ENCODE data around the gene RING1.

RING1 gene

DNA sequence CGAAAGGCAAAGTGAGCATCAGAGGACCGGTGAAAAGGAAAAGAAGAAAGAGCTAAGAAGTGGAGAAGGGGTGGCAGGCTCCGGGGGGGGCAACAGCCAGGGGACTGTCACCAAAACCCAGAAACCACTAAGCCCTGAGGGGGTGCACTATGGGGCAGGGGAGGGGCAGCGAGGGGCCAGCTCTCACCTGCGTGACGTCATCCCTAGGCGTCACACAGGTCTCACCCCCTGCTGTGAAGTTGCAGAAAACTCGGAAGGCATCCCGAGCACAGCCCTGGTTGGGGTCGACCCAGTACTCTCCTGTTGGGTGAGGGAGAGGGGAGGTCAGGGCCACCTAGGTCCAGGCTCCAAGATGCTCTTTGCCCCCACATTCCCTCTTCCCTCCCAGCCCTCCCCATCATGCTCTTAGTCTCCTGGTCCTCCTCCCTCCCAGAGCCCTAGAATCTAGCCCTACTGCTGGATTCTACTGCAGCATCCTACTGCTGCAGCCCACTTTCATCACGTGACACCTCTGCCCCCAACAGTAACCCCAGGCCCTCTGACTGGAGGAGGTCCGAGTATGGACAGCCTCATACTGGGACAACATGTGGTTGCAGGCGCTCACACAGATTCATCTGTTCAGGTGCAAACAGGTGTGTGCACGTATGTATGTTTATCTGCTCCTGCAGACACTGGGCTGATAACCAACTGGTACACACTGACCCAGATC, 43.5 kb upstream of the RING1 start:
- H3K27me3 ChIP-seq (replicated peaks in 2 of 5; ENCODE audit: control insufficient read depth in 4 of 5, insufficient read depth in 5 of 5, low read length in 4 of 5): peaks cover 0 to 5% (median 0%) of the 10 kb centered on the region in 5 experiments

DNA sequence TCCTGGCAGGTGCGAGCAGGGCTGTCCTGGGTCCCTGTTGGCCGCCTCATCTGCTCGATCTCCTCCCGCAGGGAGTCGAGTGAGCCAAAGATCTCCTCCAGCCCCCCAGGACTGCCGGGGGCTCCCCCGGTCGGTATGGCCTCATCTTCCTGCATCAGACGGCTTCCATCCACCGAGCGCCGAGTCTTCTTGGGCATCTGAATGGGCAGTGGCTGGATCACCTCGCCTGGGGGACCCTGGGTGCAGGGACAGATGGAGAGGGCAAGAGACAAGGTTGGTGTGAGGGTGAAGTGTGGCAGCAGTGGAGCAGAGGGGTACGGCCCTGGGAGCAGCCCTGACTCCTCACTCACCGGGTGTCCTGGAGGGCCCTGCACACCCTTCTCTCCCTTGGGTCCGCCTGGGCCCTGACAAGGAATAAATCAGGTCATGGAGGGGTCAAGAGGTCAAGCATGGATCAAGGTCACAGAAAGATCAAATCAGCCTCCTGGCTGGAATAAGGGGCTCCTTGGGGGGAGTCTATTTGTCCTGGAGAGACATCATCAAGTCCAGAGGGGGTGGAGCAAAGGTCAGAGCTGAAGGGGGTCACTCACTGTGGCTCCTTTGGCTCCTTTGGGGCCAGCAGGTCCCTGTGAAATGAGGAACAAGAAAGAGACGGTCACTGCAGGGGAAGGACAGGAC, 42.6 kb upstream of the RING1 start:
- H3K9me3 ChIP-seq (ENCODE audit: control extremely low read depth in 1 of 5, control insufficient read depth in 4 of 5, insufficient read depth in 2 of 5, low read depth in 1 of 5, low read length in 4 of 5): no peaks in the 10 kb centered on the region
- DNase-seq: no peak
- no peak overlapping the region for H3K27ac ChIP-seq (ENCODE audit: insufficient read depth in 1 of 2, low read depth in 1 of 2, low read length in 2 of 2, poor library complexity in 1 of 2, severe bottlenecking in 2 of 2)
- H3K4me3 ChIP-seq (ENCODE audit: control insufficient read depth in 1 of 7, extremely low read depth in 1 of 7, insufficient read depth in 4 of 7, low read depth in 2 of 7, low read length in 6 of 7): no peak overlapping the region
- ChIA-PET POLR2A (no interaction called here), CTCF (interaction anchor here (7.0 kb wide), 1 partner anchor 9 kb away, joined by 62 read pairs; no protein-coding TSS in a partner anchor)
- H3K4me1 ChIP-seq (ENCODE audit: control extremely low read depth in 1 of 4, control insufficient read depth in 4 of 4, insufficient read depth in 4 of 4, low read length in 3 of 4): peaks cover 0 to 16% (median 10%) of the 10 kb centered on the region in 4 experiments
- no peaks in the 10 kb centered on the region for H3K36me3 ChIP-seq (ENCODE audit: control insufficient read depth in 4 of 4, insufficient read depth in 4 of 4, low read length in 3 of 4)
- H3K27me3 ChIP-seq (replicated peaks in 2 of 5; ENCODE audit: control insufficient read depth in 4 of 5, insufficient read depth in 5 of 5, low read length in 4 of 5): peaks cover 0 to 5% (median 0%) of the 10 kb centered on the region in 5 experiments
- 98% methylated on average over 15 of the region's 17 CpGs for WGBS (ENCODE audit: insufficient coverage)

More for the DNA sequence above, 43.5 kb upstream of the RING1 start:
- ChIA-PET CTCF (interaction anchor here (0.9 to 7.0 kb wide), 4 partner anchors 10 to 53 kb away, joined by 3 to 62 read pairs (median 4); no protein-coding TSS in a partner anchor), POLR2A (interaction anchor here (0.8 kb wide), 1 partner anchor 15 kb away, joined by 3 read pairs; no protein-coding TSS in a partner anchor)
- 88% methylated on average over 6 of the region's 14 CpGs for WGBS (ENCODE audit: insufficient coverage)
- Histone ChIP-seq H3K36me3 (ENCODE audit: control insufficient read depth in 4 of 4, insufficient read depth in 4 of 4, low read length in 3 of 4) (no peaks in the 10 kb centered on the region), H3K4me1 (ENCODE audit: control extremely low read depth in 1 of 4, control insufficient read depth in 4 of 4, insufficient read depth in 4 of 4, low read length in 3 of 4) (peaks cover 0 to 20% (median 14%) of the 10 kb centered on the region in 4 experiments), H3K9me3 (ENCODE audit: control extremely low read depth in 1 of 5, control insufficient read depth in 4 of 5, insufficient read depth in 2 of 5, low read depth in 1 of 5, low read length in 4 of 5) (no peaks in the 10 kb centered on the region), H3K27ac (ENCODE audit: insufficient read depth in 1 of 2, low read depth in 1 of 2, low read length in 2 of 2, poor library complexity in 1 of 2, severe bottlenecking in 2 of 2) (no peak overlapping the region), H3K4me3 (ENCODE audit: control insufficient read depth in 1 of 7, extremely low read depth in 1 of 7, insufficient read depth in 4 of 7, low read depth in 2 of 7, low read length in 6 of 7) (no peak overlapping the region)
- DNase-seq: no peak

DNA sequence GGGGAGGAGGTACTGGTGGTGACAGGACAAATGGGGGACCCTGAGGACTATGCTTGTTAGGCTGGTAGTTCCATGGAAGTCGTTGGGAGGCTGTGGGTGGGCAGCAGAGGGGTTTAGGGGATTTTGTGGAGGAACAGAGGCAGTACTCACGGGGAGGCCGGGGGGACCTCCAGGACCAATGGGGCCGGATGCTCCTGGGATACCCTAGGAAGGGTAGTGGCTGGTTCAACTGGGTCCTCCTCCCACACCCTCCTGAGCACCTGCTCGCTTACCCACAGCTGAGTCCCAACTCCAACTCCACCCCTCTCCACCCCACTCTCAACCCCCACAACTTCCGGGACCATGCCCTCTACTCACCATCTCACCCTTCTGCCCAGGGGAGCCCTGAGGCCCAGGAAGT, 41.9 kb upstream of the RING1 start:
- 88% methylated on average over 3 of the region's 6 CpGs for WGBS (ENCODE audit: insufficient coverage)
- H3K27ac ChIP-seq (ENCODE audit: insufficient read depth in 1 of 2, low read depth in 1 of 2, low read length in 2 of 2, poor library complexity in 1 of 2, severe bottlenecking in 2 of 2): no peak overlapping the region
- H3K4me1 ChIP-seq (ENCODE audit: control extremely low read depth in 1 of 4, control insufficient read depth in 4 of 4, insufficient read depth in 4 of 4, low read length in 3 of 4): peaks cover 0 to 10% (median 5%) of the 10 kb centered on the region in 4 experiments
- CTCF ChIA-PET: no interaction called here
- H3K9me3 ChIP-seq (ENCODE audit: control extremely low read depth in 1 of 5, control insufficient read depth in 4 of 5, insufficient read depth in 2 of 5, low read depth in 1 of 5, low read length in 4 of 5): no peaks in the 10 kb centered on the region
- no peak overlapping the region for H3K4me3 ChIP-seq (ENCODE audit: control insufficient read depth in 1 of 7, extremely low read depth in 1 of 7, insufficient read depth in 4 of 7, low read depth in 2 of 7, low read length in 6 of 7)
- DNase-seq: no peak
- POLR2A ChIA-PET: no interaction called here
- H3K36me3 ChIP-seq (ENCODE audit: control insufficient read depth in 4 of 4, insufficient read depth in 4 of 4, low read length in 3 of 4): no peaks in the 10 kb centered on the region
- H3K27me3 ChIP-seq (replicated peaks in 2 of 5; ENCODE audit: control insufficient read depth in 4 of 5, insufficient read depth in 5 of 5, low read length in 4 of 5): peaks cover 0 to 5% (median 0%) of the 10 kb centered on the region in 5 experiments

DNA sequence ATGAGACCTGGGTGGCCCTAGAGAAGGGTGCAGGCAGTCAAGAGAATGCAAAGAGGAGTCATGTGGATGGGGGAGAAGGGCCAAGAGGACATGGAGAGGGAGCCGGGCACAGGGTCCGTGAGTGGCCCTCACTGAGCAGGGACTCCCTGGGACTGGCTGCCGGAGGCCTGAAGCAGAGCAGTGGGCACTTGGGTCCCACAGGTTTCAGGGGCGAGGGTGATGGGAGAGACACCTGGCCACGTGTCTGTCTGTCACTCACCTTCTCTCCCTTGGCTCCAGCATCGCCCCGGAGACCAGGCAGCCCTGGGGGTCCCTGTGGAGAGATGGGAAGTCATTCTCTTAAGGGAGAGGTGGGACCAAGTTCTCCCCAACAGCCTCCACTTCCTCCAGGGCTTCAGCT, 41.5 kb upstream of the RING1 start:
- H3K36me3 ChIP-seq (ENCODE audit: control insufficient read depth in 4 of 4, insufficient read depth in 4 of 4, low read length in 3 of 4): no peaks in the 10 kb centered on the region
- peaks cover 0 to 7% (median 3%) of the 10 kb centered on the region in 4 experiments for H3K4me1 ChIP-seq (ENCODE audit: control extremely low read depth in 1 of 4, control insufficient read depth in 4 of 4, insufficient read depth in 4 of 4, low read length in 3 of 4)
- ChIA-PET POLR2A (no interaction called here), CTCF (interaction anchor here (1.0 kb wide), 1 partner anchor 103 kb away, joined by 3 read pairs; no protein-coding TSS in a partner anchor)
- no peaks in the 10 kb centered on the region for H3K9me3 ChIP-seq (ENCODE audit: control extremely low read depth in 1 of 5, control insufficient read depth in 4 of 5, insufficient read depth in 2 of 5, low read depth in 1 of 5, low read length in 4 of 5)
- WGBS (ENCODE audit: insufficient coverage): 93% methylated on average over 5 of the region's 7 CpGs
- peaks cover 0 to 5% (median 0%) of the 10 kb centered on the region in 5 experiments for H3K27me3 ChIP-seq (replicated peaks in 2 of 5; ENCODE audit: control insufficient read depth in 4 of 5, insufficient read depth in 5 of 5, low read length in 4 of 5)
- DNase-seq: no peak
- no peak overlapping the region for H3K4me3 ChIP-seq (ENCODE audit: control insufficient read depth in 1 of 7, extremely low read depth in 1 of 7, insufficient read depth in 4 of 7, low read depth in 2 of 7, low read length in 6 of 7)
- H3K27ac ChIP-seq (ENCODE audit: insufficient read depth in 1 of 2, low read depth in 1 of 2, low read length in 2 of 2, poor library complexity in 1 of 2, severe bottlenecking in 2 of 2): no peak overlapping the region

DNA sequence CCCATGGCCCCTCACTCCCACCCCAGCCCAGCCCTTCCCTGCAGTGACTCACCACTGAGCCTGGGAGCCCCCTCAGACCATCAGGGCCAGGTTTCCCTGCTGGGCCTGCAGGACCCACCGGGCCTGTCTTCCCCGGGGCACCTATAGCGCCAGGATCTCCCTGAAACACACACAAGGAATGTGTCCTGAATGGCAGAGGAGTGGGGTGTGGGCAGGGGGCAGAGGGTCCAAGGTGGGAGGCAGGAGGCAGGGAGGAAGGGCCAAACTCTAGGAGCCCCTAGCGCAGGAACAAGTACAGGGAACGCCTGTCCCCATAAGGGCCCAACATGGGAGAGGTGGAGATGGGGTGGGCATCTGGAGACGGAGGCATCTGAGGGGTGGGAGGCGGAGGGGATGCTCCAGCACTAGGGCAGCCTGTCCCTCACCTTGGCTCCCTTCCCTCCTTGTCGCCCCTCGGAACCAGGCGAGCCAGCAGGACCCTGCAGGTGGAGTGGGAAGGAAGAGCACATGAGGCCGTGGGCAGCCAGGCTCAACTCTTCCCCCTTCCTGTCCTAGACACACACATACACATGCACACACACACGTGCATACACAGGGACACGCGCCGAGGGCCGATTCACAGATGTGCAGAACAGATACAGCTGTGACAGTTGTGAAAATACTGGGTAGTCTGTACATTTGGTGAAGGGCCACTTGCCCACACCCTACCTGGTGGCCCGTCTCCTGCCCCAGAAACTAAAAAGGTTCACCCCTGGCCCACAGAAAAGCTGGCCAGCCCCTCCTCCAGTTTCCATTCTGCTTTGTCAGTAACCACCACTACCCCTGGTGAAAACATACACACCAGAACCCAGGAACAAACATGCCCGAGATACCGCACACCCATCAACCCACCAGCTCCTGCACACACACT, 40.7 kb upstream of the RING1 start:
- CTCF ChIA-PET: interaction anchor here (1.0 to 1.5 kb wide), 3 partner anchors 24 to 104 kb away, joined by 3 read pairs; no protein-coding TSS in a partner anchor
- DNase-seq: no peak
- Histone ChIP-seq H3K27ac (ENCODE audit: insufficient read depth in 1 of 2, low read depth in 1 of 2, low read length in 2 of 2, poor library complexity in 1 of 2, severe bottlenecking in 2 of 2) (no peak overlapping the region), H3K27me3 (replicated peaks in 2 of 5; ENCODE audit: control insufficient read depth in 4 of 5, insufficient read depth in 5 of 5, low read length in 4 of 5) (peaks cover 0 to 5% (median 0%) of the 10 kb centered on the region in 5 experiments), H3K9me3 (ENCODE audit: control extremely low read depth in 1 of 5, control insufficient read depth in 4 of 5, insufficient read depth in 2 of 5, low read depth in 1 of 5, low read length in 4 of 5) (no peaks in the 10 kb centered on the region), H3K4me3 (ENCODE audit: control insufficient read depth in 1 of 7, extremely low read depth in 1 of 7, insufficient read depth in 4 of 7, low read depth in 2 of 7, low read length in 6 of 7) (no peak overlapping the region), H3K36me3 (ENCODE audit: control insufficient read depth in 4 of 4, insufficient read depth in 4 of 4, low read length in 3 of 4) (no peaks in the 10 kb centered on the region), H3K4me1 (ENCODE audit: control extremely low read depth in 1 of 4, control insufficient read depth in 4 of 4, insufficient read depth in 4 of 4, low read length in 3 of 4) (no peaks in the 10 kb centered on the region)
- WGBS (ENCODE audit: insufficient coverage): 94% methylated on average over 10 of the region's 19 CpGs
- POLR2A ChIA-PET: no interaction called here

DNA sequence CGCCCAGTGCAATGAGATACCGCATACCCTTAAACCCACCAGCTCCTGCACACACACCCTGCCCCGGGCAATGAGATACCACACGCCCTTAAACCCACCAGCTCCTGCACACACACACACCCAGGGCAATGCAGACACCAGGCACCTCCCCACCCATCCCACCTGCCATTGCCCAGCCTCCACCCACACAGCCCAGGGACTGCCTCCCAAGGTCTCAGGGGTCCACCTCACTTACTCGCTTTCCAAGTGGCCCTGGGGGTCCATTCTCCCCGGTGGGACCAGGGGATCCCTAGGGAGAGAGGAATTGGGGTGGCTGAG, 40.1 kb upstream of the RING1 start:
- Histone ChIP-seq H3K27me3 (replicated peaks in 2 of 5; ENCODE audit: control insufficient read depth in 4 of 5, insufficient read depth in 5 of 5, low read length in 4 of 5) (peaks cover 0 to 5% (median 0%) of the 10 kb centered on the region in 5 experiments), H3K9me3 (ENCODE audit: control extremely low read depth in 1 of 5, control insufficient read depth in 4 of 5, insufficient read depth in 2 of 5, low read depth in 1 of 5, low read length in 4 of 5) (no peaks in the 10 kb centered on the region), H3K4me3 (ENCODE audit: control insufficient read depth in 1 of 7, extremely low read depth in 1 of 7, insufficient read depth in 4 of 7, low read depth in 2 of 7, low read length in 6 of 7) (no peak overlapping the region), H3K27ac (ENCODE audit: insufficient read depth in 1 of 2, low read depth in 1 of 2, low read length in 2 of 2, poor library complexity in 1 of 2, severe bottlenecking in 2 of 2) (no peak overlapping the region), H3K36me3 (ENCODE audit: control insufficient read depth in 4 of 4, insufficient read depth in 4 of 4, low read length in 3 of 4) (no peaks in the 10 kb centered on the region), H3K4me1 (ENCODE audit: control extremely low read depth in 1 of 4, control insufficient read depth in 4 of 4, insufficient read depth in 4 of 4, low read length in 3 of 4) (no peaks in the 10 kb centered on the region)
- no peak for DNase-seq
- POLR2A ChIA-PET: no interaction called here
- CTCF ChIA-PET: interaction anchor here (1.0 to 1.5 kb wide), 2 partner anchors 24 to 29 kb away, joined by 3 read pairs; no protein-coding TSS in a partner anchor
- WGBS (ENCODE audit: insufficient coverage): 72% methylated on average over 6 of the region's 6 CpGs
